ENCODE results near the gene NRXN2.

Gene NRXN2

GRCh38 chr11:64676261-64676615 is 46.8 kb downstream of the NRXN2 start:
- no peak for TF ChIP-seq CTCF (conservative IDR thresholded peaks at IDR 0.05; ENCODE audit: control insufficient read depth, insufficient read depth, low read depth, low read length)
- no peak for DNase-seq (ENCODE audit: low read depth)
- no peak overlapping the region for H3K4me3 ChIP-seq (ENCODE audit: control insufficient read depth, low read depth, low read length)

- TF ChIP-seq CTCF (conservative IDR thresholded peaks at IDR 0.05; ENCODE audit: control insufficient read depth, insufficient read depth, low read depth, low read length) = no peak
- peak; percentile 92 for DNase-seq (ENCODE audit: low read depth)
- H3K4me3 ChIP-seq (ENCODE audit: control insufficient read depth, low read depth, low read length) = no peak overlapping the region
These were observed 47.3 kb downstream of the NRXN2 start for GRCh38 chr11:64675450-64676260.

- TF ChIP-seq CTCF (conservative IDR thresholded peaks at IDR 0.05; ENCODE audit: control insufficient read depth, insufficient read depth, low read depth, low read length) = no peak
- no peak for DNase-seq (ENCODE audit: low read depth)
- H3K4me3 ChIP-seq (ENCODE audit: control insufficient read depth, low read depth, low read length) = no peak overlapping the region
These were observed 48.2 kb downstream of the NRXN2 start for GRCh38 chr11:64674774-64675173.

GRCh38 chr11:64673279-64673678 is 49.7 kb downstream of the NRXN2 start:
- no peak overlapping the region for H3K4me3 ChIP-seq (ENCODE audit: control insufficient read depth, low read depth, low read length)
- TF ChIP-seq CTCF (conservative IDR thresholded peaks at IDR 0.05; ENCODE audit: control insufficient read depth, insufficient read depth, low read depth, low read length) = no peak
- no peak for DNase-seq (ENCODE audit: low read depth)

GRCh38 chr11:64672875-64673274 is 50.1 kb downstream of the NRXN2 start:
- no peak for TF ChIP-seq CTCF (conservative IDR thresholded peaks at IDR 0.05; ENCODE audit: control insufficient read depth, insufficient read depth, low read depth, low read length)
- H3K4me3 ChIP-seq (ENCODE audit: control insufficient read depth, low read depth, low read length) = no peak overlapping the region
- no peak for DNase-seq (ENCODE audit: low read depth)

- TF ChIP-seq CTCF (conservative IDR thresholded peaks at IDR 0.05; ENCODE audit: control insufficient read depth, insufficient read depth, low read depth, low read length) = no peak
- no peak for DNase-seq (ENCODE audit: low read depth)
- no peak overlapping the region for H3K4me3 ChIP-seq (ENCODE audit: control insufficient read depth, low read depth, low read length)
These were observed 52.0 kb downstream of the NRXN2 start for GRCh38 chr11:64670975-64671374.

Data from fibroblast of mammary gland (primary cell).